Progenitor cell of endocrine pancreas (in vitro differentiated cells): ENCODE measurements around the gene RAP1GAP2. TPM values are rescaled to one million over a fixed set of nuclear protein-coding genes. Genes with fewer than 3 reads are reported as not detected.
"Not testable (repeated sequence)": the region's sequence is repeated elsewhere in the genome, so short reads cannot be mapped to it uniquely, and the experiment has no call there.

Experiments
- DNase-seq: peaks from one replicate; pipeline ENCODE4 v3.0.0; 2021; ENCODE audit warnings: low spot score; ENCODE audit not compliant: unreplicated experiment
- H3K27ac Mint-ChIP-seq: 2 replicates; pipeline ENCODE4 v1.8.0; 2021; ENCODE audit warnings: mild to moderate bottlenecking, moderate library complexity, mixed read lengths
- H3K27me3 Mint-ChIP-seq: 2 replicates; pipeline ENCODE4 v1.8.0; 2021; ENCODE audit warnings: mixed read lengths
- H3K36me3 Mint-ChIP-seq: 2 replicates; pipeline ENCODE4 v1.8.0; 2022; ENCODE audit warnings: mixed read lengths; ENCODE audit not compliant: insufficient read depth
- H3K4me1 Mint-ChIP-seq: 2 replicates; pipeline ENCODE4 v1.8.0; 2021; ENCODE audit warnings: low read depth, mixed read lengths
- H3K4me3 Mint-ChIP-seq: 2 replicates; pipeline ENCODE4 v1.8.0; 2021; ENCODE audit warnings: low read depth, mild to moderate bottlenecking, moderate library complexity, mixed read lengths
- H3K9me3 Mint-ChIP-seq: 2 replicates; pipeline ENCODE4 v1.8.0; 2021; ENCODE audit warnings: low read depth, mixed read lengths
- total RNA-seq: library from RNA; stranded (reverse); gene quantifications from 2 replicates; pipeline ENCODE4 v1.2.1, GENCODE V29; 2021
- TF ChIP-seq, protein P1 (sequence below): fragments of 200-600 bp; sonication (generic); IDR thresholded peaks from one replicate; pipeline ENCODE4 v1.5.0; 2021; ENCODE audit warnings: antibody characterized with exemption, mild to moderate bottlenecking; ENCODE audit not compliant: unreplicated experiment

The RAP1GAP2 gene
- total RNA-seq, 1 donor from 2014 or later, result 116 TPM

GRCh38 chr17:2981325-2981724 lies 185.1 kb downstream of the RAP1GAP2 start:
- TF ChIP-seq, protein P1, sequence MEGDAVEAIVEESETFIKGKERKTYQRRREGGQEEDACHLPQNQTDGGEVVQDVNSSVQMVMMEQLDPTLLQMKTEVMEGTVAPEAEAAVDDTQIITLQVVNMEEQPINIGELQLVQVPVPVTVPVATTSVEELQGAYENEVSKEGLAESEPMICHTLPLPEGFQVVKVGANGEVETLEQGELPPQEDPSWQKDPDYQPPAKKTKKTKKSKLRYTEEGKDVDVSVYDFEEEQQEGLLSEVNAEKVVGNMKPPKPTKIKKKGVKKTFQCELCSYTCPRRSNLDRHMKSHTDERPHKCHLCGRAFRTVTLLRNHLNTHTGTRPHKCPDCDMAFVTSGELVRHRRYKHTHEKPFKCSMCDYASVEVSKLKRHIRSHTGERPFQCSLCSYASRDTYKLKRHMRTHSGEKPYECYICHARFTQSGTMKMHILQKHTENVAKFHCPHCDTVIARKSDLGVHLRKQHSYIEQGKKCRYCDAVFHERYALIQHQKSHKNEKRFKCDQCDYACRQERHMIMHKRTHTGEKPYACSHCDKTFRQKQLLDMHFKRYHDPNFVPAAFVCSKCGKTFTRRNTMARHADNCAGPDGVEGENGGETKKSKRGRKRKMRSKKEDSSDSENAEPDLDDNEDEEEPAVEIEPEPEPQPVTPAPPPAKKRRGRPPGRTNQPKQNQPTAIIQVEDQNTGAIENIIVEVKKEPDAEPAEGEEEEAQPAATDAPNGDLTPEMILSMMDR, result no peak
- H3K4me1 Mint-ChIP-seq, result no peaks in the 10 kb centered on the region
- no peaks in the 10 kb centered on the region for H3K27me3 Mint-ChIP-seq
- no peaks in the 10 kb centered on the region for H3K9me3 Mint-ChIP-seq
- no peak for DNase-seq
- H3K36me3 Mint-ChIP-seq, result peaks cover 27% of the 10 kb centered on the region
- H3K4me3 Mint-ChIP-seq, result no peak overlapping the region
- peak overlapping the region; percentile 50 for H3K27ac Mint-ChIP-seq

DNA sequence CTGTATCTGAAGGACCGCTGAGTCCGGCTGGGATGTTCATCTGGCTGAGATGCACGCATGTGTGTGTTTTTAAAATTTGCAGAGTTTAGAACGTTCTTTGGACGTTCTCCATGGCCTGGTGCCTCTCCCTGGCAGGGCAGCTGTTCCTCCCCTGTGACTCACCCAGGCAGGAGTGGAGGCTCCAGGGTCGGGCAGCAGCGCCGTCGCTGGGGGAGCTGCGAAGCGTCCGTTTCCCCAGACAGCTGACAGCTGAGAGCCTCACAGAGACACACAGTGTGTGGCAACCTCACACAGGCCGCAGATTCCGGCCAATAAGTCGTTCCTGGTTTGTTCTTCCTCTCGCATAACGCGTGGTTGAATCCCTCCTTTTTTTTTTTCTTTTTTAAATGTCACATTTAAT lies 186.6 kb downstream of the RAP1GAP2 start:
- Mint-ChIP-seq H3K9me3 (no peaks in the 10 kb centered on the region), H3K27me3 (no peaks in the 10 kb centered on the region), H3K4me3 (no peak overlapping the region), H3K27ac (peak overlapping the region; percentile 86), H3K36me3 (peaks cover 32% of the 10 kb centered on the region), H3K4me1 (no peaks in the 10 kb centered on the region)
- DNase-seq, result no peak
- TF ChIP-seq, protein P1, result no peak

DNA sequence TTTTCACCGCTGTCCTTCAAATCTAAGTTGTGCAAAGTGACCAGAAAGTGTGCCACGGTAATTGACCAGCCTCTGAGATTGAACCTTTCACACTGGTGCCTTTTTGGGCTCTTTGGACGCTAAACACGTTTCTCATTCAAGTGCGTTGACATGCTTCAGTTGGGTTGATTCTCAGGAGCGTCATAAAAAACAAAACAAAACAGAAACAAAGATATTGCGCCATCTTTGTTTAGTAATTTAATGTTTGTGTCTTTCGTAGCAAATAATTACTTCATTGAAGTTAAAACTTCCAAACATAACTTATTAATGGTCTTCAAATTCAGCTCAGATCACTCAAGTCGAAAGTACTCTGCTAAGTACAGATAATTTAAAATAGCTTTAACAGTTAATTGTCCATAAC lies 187.0 kb downstream of the RAP1GAP2 start:
- Mint-ChIP-seq H3K27ac (peak overlapping the region; percentile 86), H3K9me3 (no peaks in the 10 kb centered on the region), H3K36me3 (peaks cover 33% of the 10 kb centered on the region), H3K4me1 (no peaks in the 10 kb centered on the region), H3K27me3 (no peaks in the 10 kb centered on the region), H3K4me3 (no peak overlapping the region)
- no peak for DNase-seq
- TF ChIP-seq, protein P1, result no peak

GRCh38 chr17:2985318-2985717 lies 189.1 kb downstream of the RAP1GAP2 start:
- Mint-ChIP-seq H3K9me3 (no peaks in the 10 kb centered on the region), H3K36me3 (peaks cover 41% of the 10 kb centered on the region), H3K4me1 (no peaks in the 10 kb centered on the region), H3K4me3 (no peak overlapping the region), H3K27ac (no peak overlapping the region), H3K27me3 (no peaks in the 10 kb centered on the region)
- TF ChIP-seq, protein P1, result no peak
- no peak for DNase-seq

GRCh38 chr17:2986925-2987324 lies 190.7 kb downstream of the RAP1GAP2 start:
- H3K4me1 Mint-ChIP-seq, result no peaks in the 10 kb centered on the region
- TF ChIP-seq, protein P1, result no peak
- H3K27ac Mint-ChIP-seq, result no peak overlapping the region
- no peaks in the 10 kb centered on the region for H3K27me3 Mint-ChIP-seq
- no peaks in the 10 kb centered on the region for H3K9me3 Mint-ChIP-seq
- H3K36me3 Mint-ChIP-seq, result peaks cover 40% of the 10 kb centered on the region
- H3K4me3 Mint-ChIP-seq, result no peak overlapping the region
- no peak for DNase-seq

GRCh38 chr17:2989396-2989795 lies 193.2 kb downstream of the RAP1GAP2 start:
- H3K4me3 Mint-ChIP-seq, H3K27me3 Mint-ChIP-seq, H3K9me3 Mint-ChIP-seq: not testable (repeated sequence)

More at GRCh38 chr17:2989396-2989795, 193.2 kb downstream of the RAP1GAP2 start:
- H3K27ac Mint-ChIP-seq, H3K4me1 Mint-ChIP-seq, DNase-seq: not testable (repeated sequence)
- H3K36me3 Mint-ChIP-seq, result peaks cover 36% of the 10 kb centered on the region
